Measurements from ENCODE around the gene BMP8A.
"Not testable (repeated sequence)": the region's sequence is repeated elsewhere in the genome, so short reads cannot be mapped to it uniquely, and the experiment has no call there.

GRCh38 chr1:39467108-39467720 lies 24.2 kb upstream of the BMP8A start:
- not testable (repeated sequence) for TF ChIP-seq CTCF (IDR thresholded peaks at IDR 0.05; ENCODE audit: poor library complexity); EZH2 (IDR thresholded peaks at IDR 0.05; ENCODE audit: borderline replicate concordance); EZH2phosphoT487 (IDR thresholded peaks at IDR 0.05; ENCODE audit: low read depth, severe bottlenecking, unreplicated experiment)
